Gastroesophageal sphincter (tissue), 3 donors: Measurements from ENCODE around the gene GRIA3.

ENCODE experiments used
- CTCF ChIP-seq, 4 experiments: fragments of 200-600 bp in 2 of 4; fragments of 450-650 bp in 2 of 4; sonication (generic) in 1 of 4; IDR thresholded peaks; one replicate each; pipeline ENCODE4 v1.5.1; 2017 to 2019; ENCODE audit warnings: antibody characterized with exemption in 4 of 4, mild to moderate bottlenecking in 2 of 4, moderate library complexity in 2 of 4
- EP300 ChIP-seq: sonication (generic); formaldehyde crosslinking; IDR thresholded peaks from one replicate; pipeline ENCODE4 v1.6.1; 2017; ENCODE audit warnings: antibody characterized with exemption, mild to moderate bottlenecking
- POLR2A ChIP-seq, 2 donors: fragments of 450-650 bp; IDR thresholded peaks; one replicate each; pipeline ENCODE4 v1.6.1; 2017; ENCODE audit warnings: antibody characterized with exemption in 2 of 2, mild to moderate bottlenecking in 2 of 2, moderate library complexity in 1 of 2
- POLR2AphosphoS5 ChIP-seq: sonication (generic); formaldehyde crosslinking; IDR thresholded peaks from one replicate; pipeline ENCODE4 v1.6.1; 2017; ENCODE audit warnings: antibody characterized with exemption

GRCh38 chrX:123475068-123475724 is 291.1 kb downstream of the GRIA3 start:
- no peak for TF ChIP-seq CTCF (IDR thresholded peaks at IDR 0.05)
- TF ChIP-seq POLR2A (IDR thresholded peaks at IDR 0.05), result no peak
- TF ChIP-seq POLR2AphosphoS5, result no peak
- no peak for TF ChIP-seq EP300
